ENCODE measurements around the gene MLPH.

MLPH gene

GRCh38 chr2:237480988-237481525, 6.0 kb upstream of the MLPH start:
- Histone ChIP-seq H3K4me2 (ENCODE audit: low read depth, low read length, poor library complexity, severe bottlenecking) (no peak overlapping the region), H3F3A (ENCODE audit: insufficient read depth) (no peaks in the 10 kb centered on the region)

GRCh38 chr2:237482485-237482884, 4.6 kb upstream of the MLPH start:
- Histone ChIP-seq H3K79me2 (ENCODE audit: insufficient read depth, low read length) (no peaks in the 10 kb centered on the region), H3K4me3 (ENCODE audit: insufficient read depth, low read length, poor library complexity, severe bottlenecking) (no peak overlapping the region)
- TF ChIP-seq CTCF (IDR thresholded peaks at IDR 0.05; ENCODE audit: insufficient read depth, low read length, poor library complexity, severe bottlenecking) (no peak), EZH2phosphoT487 (conservative IDR thresholded peaks at IDR 0.05; ENCODE audit: low read length) (no peak)

More at GRCh38 chr2:237480988-237481525, 6.0 kb upstream of the MLPH start:
- Histone ChIP-seq H2AFZ (ENCODE audit: low read depth, low read length, severe bottlenecking) (no peak overlapping the region), H3K36me3 (ENCODE audit: low read length) (no peaks in the 10 kb centered on the region), H3K79me2 (ENCODE audit: insufficient read depth, low read length) (no peaks in the 10 kb centered on the region), H3K27me3 (ENCODE audit: low read length) (no peaks in the 10 kb centered on the region), H3K27ac (ENCODE audit: low read depth, low read length) (no peak overlapping the region), H3K4me3 (ENCODE audit: insufficient read depth, low read length, poor library complexity, severe bottlenecking) (no peak overlapping the region), H4K20me1 (ENCODE audit: low read depth, low read length) (no peaks in the 10 kb centered on the region), H3K9me3 (ENCODE audit: insufficient read depth, low read length) (no peaks in the 10 kb centered on the region), H3K9me2 (replicated peaks; ENCODE audit: insufficient read depth, low read length) (no peaks in the 10 kb centered on the region), H3K9ac (ENCODE audit: low read length) (no peak overlapping the region)
- TF ChIP-seq EZH2phosphoT487 (conservative IDR thresholded peaks at IDR 0.05; ENCODE audit: low read length): no peak
- TF ChIP-seq CTCF (IDR thresholded peaks at IDR 0.05; ENCODE audit: insufficient read depth, low read length, poor library complexity, severe bottlenecking): no peak

GRCh38 chr2:237483018-237483731, 3.9 kb upstream of the MLPH start:
- TF ChIP-seq CTCF (IDR thresholded peaks at IDR 0.05; ENCODE audit: insufficient read depth, low read length, poor library complexity, severe bottlenecking) (no peak), EZH2phosphoT487 (conservative IDR thresholded peaks at IDR 0.05; ENCODE audit: low read length) (no peak)
- H4K20me1 ChIP-seq (ENCODE audit: low read depth, low read length): no peaks in the 10 kb centered on the region
- no peaks in the 10 kb centered on the region for H3K9me3 ChIP-seq (ENCODE audit: insufficient read depth, low read length)
- H3K27me3 ChIP-seq (ENCODE audit: low read length): no peaks in the 10 kb centered on the region
- no peaks in the 10 kb centered on the region for H3K36me3 ChIP-seq (ENCODE audit: low read length)
- no peaks in the 10 kb centered on the region for H3F3A ChIP-seq (ENCODE audit: insufficient read depth)
- H2AFZ ChIP-seq (ENCODE audit: low read depth, low read length, severe bottlenecking): no peak overlapping the region
- H3K4me3 ChIP-seq (ENCODE audit: insufficient read depth, low read length, poor library complexity, severe bottlenecking): no peak overlapping the region
- no peaks in the 10 kb centered on the region for H3K9me2 ChIP-seq (replicated peaks; ENCODE audit: insufficient read depth, low read length)
- no peaks in the 10 kb centered on the region for H3K79me2 ChIP-seq (ENCODE audit: insufficient read depth, low read length)
- H3K27ac ChIP-seq (ENCODE audit: low read depth, low read length): no peak overlapping the region
- no peak overlapping the region for H3K9ac ChIP-seq (ENCODE audit: low read length)
- H3K4me2 ChIP-seq (ENCODE audit: low read depth, low read length, poor library complexity, severe bottlenecking): no peak overlapping the region

More at GRCh38 chr2:237482485-237482884, 4.6 kb upstream of the MLPH start:
- Histone ChIP-seq H3F3A (ENCODE audit: insufficient read depth) (no peaks in the 10 kb centered on the region), H3K9me2 (replicated peaks; ENCODE audit: insufficient read depth, low read length) (no peaks in the 10 kb centered on the region), H2AFZ (ENCODE audit: low read depth, low read length, severe bottlenecking) (no peak overlapping the region), H3K27me3 (ENCODE audit: low read length) (no peaks in the 10 kb centered on the region), H3K27ac (ENCODE audit: low read depth, low read length) (no peak overlapping the region), H3K4me2 (ENCODE audit: low read depth, low read length, poor library complexity, severe bottlenecking) (no peak overlapping the region), H4K20me1 (ENCODE audit: low read depth, low read length) (no peaks in the 10 kb centered on the region), H3K9me3 (ENCODE audit: insufficient read depth, low read length) (no peaks in the 10 kb centered on the region), H3K36me3 (ENCODE audit: low read length) (no peaks in the 10 kb centered on the region), H3K9ac (ENCODE audit: low read length) (no peak overlapping the region)
